GM19193 (cell line): ENCODE data around the gene EXOG.

Source experiments
- POLR2A ChIP-seq: IDR thresholded peaks from 4 replicates; pipeline ENCODE4 v1.6.1; 2011; ENCODE audit not compliant: insufficient read depth, insufficient read length; ENCODE audit errors: extremely low read depth

EXOG gene

DNA sequence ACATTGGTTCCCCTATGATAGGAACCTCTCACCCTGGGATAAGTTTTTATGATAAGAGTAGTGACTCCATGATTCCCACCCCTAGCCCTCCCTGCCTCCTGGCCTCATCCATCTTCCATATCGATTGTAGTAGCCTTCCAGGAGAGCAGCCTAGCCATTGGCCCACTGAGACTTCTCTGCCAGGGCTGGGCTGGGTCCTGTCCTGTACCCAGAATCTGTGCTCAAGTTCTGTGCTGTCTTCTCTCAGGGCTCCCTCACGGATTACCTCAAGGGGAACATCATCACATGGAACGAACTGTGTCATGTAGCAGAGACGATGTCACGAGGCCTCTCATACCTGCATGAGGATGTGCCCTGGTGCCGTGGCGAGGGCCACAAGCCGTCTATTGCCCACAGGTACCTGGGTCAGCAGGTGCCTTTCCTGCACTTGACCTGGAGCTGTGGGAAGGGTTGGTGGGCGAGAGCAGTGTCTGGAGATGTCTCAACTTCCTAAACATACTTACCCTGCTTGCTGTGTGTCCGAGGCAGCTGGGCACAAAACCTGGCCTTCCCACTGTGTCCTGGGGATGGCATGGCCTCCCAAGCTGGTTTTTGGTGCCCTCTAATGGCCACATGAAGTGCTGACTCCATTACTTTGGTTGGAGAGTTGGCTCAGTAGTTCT, 16.6 kb upstream of the EXOG start:
- TF ChIP-seq POLR2A, result no peak

- no peak for TF ChIP-seq POLR2A
These were observed 16.1 kb upstream of the EXOG start for GRCh38 chr3:38480093-38480445.

DNA sequence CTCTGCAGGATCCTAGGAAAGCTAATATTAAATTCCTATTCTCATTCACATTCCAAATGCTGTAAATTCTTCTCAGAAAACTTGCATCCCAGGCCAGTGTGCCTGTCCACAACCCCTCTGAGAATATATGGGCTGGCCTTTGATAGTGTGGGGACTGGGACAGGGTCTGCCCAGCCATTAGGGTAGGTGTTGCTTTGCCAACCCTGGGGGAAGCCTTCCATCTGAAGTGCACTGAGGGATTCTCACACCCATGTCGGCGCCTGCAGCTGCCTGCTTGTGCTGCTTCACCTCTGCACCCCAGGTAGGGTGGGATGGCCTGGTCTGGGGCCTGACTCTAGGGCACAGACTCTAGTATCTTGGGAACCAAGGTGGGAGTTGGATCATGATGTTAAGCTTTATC, 15.2 kb upstream of the EXOG start:
- TF ChIP-seq POLR2A, result no peak

GRCh38 chr3:38482951-38483350, 13.2 kb upstream of the EXOG start:
- TF ChIP-seq POLR2A, result no peak

DNA sequence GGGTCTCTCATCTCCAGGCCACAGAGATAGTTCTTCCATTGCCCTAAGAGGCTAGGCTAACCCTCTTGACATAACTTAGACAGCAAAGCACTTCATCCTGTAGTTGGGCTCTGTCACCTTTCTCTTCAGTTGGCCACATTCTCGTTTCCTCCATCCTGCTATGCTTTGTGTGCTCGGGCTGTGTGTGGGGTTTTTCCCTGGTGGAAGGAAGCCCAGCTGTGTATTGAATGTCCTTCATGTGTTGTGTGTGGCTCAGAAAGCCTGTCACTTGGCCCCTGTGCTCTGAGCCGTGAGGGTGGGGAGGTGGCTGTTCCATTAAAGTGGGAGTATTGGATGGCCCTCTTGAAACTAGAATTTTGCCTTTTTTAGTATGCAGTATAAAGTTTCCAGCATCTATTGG, 8.8 kb upstream of the EXOG start:
- TF ChIP-seq POLR2A, result no peak

DNA sequence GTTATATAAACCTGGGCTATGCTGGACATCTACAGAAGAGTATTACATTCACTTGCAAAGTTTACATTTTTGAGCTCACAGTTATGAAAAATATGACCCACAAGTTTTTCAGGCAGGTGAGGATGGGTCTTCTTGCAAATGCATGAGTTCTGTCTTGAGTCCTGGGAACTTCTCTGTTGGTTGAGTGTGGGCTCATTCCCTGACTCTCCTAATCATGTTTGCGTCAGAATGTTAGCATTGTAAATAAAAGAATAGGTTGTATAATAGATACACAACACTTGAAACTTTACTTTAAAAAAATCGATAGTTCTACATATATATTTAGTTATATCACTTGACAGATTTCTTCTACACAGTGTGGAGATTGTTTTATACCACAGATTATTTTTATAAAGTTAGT, 7.2 kb upstream of the EXOG start:
- no peak for TF ChIP-seq POLR2A

- no peak for TF ChIP-seq POLR2A
These were observed 6.4 kb upstream of the EXOG start for GRCh38 chr3:38489766-38490165.

GRCh38 chr3:38490281-38491030, 5.7 kb upstream of the EXOG start:
- TF ChIP-seq POLR2A, result no peak

DNA sequence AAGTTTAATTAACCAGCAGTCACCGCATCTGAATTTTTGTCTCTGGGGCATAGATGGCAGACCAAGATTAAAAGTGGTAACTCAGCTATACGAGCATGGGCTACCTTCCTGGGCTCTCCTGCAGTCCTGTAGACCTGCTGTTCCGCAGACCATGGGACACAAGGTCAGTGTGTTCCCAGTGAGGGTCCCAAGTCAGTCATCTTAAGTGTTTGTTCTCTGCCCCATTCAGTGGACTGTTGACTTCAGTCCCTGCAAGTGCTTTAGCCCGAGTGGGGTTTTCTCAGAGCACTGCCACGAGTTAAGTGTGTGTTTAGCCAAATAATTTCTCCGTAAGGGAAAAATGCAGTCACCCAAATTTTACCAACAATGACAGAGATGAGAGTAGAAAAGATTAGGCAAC, 4.9 kb upstream of the EXOG start:
- TF ChIP-seq POLR2A, result no peak

GRCh38 chr3:38493031-38493430, 3.1 kb upstream of the EXOG start:
- no peak for TF ChIP-seq POLR2A

- TF ChIP-seq POLR2A, result no peak
These were observed 891 bp downstream of the EXOG start for GRCh38 chr3:38497031-38497430.

DNA sequence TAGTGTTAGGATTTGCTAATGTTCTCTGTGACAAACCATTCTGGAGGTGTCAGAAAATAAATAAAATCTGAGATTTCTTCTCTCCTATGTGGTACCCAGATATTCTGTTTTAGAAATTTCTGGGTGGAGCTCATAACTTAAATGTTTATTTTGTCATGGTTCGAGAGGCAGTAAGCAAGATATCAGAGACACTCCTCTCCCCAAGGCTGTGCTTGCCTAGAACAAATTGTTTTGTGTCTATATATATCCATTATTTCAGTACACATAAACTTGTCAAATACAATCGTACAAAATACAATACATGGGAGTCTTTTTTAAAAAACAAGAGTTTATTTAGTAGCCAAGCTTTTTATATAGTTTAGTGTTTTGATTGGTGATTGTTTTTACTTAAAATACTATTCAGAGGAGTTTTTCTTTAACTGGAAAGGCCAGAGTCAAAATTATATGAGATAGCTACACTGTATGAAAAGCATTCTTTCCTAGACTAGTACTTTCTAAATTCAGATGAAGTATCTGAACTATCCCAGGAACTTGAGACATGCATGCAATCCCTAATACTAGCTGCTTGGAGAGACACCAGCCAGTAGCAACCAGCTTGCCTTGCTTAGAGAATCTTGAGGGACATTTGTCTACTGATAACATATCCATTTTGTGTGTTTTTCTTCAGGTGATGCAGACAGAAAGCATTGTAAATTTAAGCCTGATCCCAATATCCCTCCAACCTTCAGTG, 4.7 kb downstream of the EXOG start:
- TF ChIP-seq POLR2A, result no peak

DNA sequence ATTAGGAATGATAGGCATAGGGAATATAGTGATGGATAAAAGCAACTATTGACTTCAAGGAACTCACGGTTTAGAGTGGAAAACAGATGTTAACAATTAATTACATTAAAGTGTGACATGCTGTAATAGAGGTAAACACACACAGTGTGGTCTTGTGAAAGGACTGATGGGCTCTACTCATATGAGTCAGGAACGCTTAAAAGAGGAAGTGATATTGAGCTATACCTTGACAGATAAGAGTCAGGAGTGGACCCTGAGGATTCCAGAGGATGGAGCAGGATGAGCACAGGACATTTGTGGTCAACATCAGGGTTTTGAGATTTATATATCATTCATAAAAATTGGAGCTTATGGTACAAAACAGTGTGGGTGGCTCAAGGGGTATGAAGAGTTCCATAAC, 11.0 kb downstream of the EXOG start:
- no peak for TF ChIP-seq POLR2A

DNA sequence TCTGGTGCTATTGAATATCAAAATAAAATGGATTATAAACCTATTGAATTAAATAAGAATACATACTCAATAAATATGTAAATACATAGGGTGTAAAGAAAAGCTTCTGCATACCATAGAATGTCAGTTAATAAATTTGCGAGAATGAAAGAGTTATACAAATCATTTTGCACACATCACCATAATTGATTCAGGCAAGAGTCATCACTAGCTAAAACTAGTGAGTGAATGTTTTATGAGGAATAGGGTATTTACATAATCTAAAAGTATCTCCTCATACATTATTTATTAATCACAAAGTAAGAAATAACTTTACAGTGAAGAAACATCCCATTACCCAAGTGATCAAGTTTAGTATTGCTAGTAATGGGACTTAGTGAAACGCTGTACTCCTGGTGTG, 13.6 kb downstream of the EXOG start:
- TF ChIP-seq POLR2A, result no peak

DNA sequence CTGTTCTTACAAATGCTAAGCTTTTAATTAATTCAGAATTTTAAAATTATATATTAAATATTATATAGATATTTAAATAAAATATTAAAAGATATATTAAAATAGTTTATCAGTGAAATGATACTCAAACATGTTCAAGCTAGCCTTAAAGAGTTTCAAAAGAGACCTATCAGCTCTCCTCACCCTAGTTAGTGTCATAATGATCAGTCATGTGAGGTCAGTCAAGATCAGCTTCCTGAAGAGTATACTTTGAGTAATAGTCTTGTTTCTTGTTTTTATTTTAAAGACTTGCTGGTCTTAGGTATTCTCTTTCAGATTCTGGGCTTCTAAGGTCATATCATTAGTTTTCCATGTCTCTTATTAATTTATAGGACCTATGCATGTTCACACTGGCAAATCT, 14.5 kb downstream of the EXOG start:
- TF ChIP-seq POLR2A, result no peak

DNA sequence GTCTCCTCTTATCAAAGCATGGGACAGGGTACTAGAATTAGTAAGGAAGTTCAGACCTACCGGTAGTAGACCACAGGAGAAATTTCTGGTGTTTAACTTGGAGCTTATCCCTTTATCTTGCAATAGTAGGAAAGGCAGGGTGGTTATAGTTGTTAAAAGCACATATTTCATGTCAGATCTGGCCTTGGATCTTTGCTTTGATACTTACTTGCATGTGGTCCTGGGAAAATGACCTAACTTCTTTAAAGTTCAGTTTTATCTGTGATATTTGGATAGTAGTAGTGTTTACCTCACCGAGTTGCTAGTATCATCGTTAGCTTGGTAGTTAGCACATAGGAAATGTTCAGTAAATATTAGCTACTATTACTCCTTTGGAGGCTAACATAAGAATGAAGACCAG, 15.4 kb downstream of the EXOG start:
- no peak for TF ChIP-seq POLR2A
